Esophagus squamous epithelium (tissue), 4 donors: Measurements from ENCODE around the gene BUD23.

Source experiments
- POLR2A ChIP-seq, 4 donors: fragments of 450-650 bp; IDR thresholded peaks; one replicate each; pipeline ENCODE4 v1.6.1; 2017; ENCODE audit warnings: antibody characterized with exemption in 4 of 4, mild to moderate bottlenecking in 4 of 4, moderate library complexity in 3 of 4
- TF ChIP-seq, protein P1 (sequence below), 6 experiments: fragments of 450-650 bp in 4 of 6; fragments of 200-600 bp in 2 of 6; sonication (generic) in 2 of 6; IDR thresholded peaks; one replicate each; pipeline ENCODE4 v1.5.1; 2016 to 2019; ENCODE audit warnings: antibody characterized with exemption in 6 of 6, mild to moderate bottlenecking in 4 of 6, moderate library complexity in 4 of 6

DNA sequence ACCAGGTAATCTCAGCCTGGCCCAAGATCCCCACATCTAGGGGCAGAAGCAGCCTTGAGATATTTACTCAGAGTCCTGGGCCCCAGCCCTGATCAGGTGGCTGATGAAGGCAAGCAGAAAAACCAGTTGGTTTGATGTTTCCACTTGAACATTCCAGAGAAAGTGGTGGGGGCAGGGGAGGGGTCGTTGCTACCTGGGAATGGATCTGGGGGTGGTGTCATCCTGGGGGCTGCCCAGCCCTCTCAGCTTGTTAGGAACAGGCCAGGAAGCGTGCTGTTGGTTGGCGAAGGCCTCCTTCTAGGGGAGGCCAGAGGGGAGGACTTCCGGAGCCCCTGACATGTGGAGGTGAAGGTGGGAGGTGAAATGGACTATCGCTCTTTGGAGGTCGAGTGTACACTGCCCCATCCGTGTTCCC is 58.9 kb downstream of the BUD23 start:
- TF ChIP-seq, protein P1, sequence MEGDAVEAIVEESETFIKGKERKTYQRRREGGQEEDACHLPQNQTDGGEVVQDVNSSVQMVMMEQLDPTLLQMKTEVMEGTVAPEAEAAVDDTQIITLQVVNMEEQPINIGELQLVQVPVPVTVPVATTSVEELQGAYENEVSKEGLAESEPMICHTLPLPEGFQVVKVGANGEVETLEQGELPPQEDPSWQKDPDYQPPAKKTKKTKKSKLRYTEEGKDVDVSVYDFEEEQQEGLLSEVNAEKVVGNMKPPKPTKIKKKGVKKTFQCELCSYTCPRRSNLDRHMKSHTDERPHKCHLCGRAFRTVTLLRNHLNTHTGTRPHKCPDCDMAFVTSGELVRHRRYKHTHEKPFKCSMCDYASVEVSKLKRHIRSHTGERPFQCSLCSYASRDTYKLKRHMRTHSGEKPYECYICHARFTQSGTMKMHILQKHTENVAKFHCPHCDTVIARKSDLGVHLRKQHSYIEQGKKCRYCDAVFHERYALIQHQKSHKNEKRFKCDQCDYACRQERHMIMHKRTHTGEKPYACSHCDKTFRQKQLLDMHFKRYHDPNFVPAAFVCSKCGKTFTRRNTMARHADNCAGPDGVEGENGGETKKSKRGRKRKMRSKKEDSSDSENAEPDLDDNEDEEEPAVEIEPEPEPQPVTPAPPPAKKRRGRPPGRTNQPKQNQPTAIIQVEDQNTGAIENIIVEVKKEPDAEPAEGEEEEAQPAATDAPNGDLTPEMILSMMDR (IDR thresholded peaks at IDR 0.05): peak in 1 of 6 experiments; percentile 14
- TF ChIP-seq POLR2A (IDR thresholded peaks at IDR 0.05): no peak
